GM18526 (cell line): ENCODE data around the gene MYO9A.

Experiments
- POLR2A ChIP-seq: IDR thresholded peaks from 3 replicates; pipeline ENCODE4 v1.6.1; 2011; ENCODE audit not compliant: insufficient read length; ENCODE audit errors: extremely low read depth

Gene MYO9A

GRCh38 chr15:72118017-72118978 lies at the start of gene MYO9A, which contains the start of gene SENP8:
Gene MYO9A (minus strand): TSS chr15:72118150. CDS start chr15:72046563, 71,587 bp downstream.
Gene SENP8 (plus strand): TSS chr15:72118403. CDS start chr15:72139624, 21,221 bp downstream.
- peak; percentile 87 for TF ChIP-seq POLR2A

- TF ChIP-seq POLR2A = no peak
These were observed 49.5 kb upstream of the MYO9A start for GRCh38 chr15:72167445-72167844.

- TF ChIP-seq POLR2A = no peak
These were observed 48.9 kb upstream of the MYO9A start for GRCh38 chr15:72166716-72167417.

GRCh38 chr15:72163719-72164118 lies 45.8 kb upstream of the MYO9A start:
- no peak for TF ChIP-seq POLR2A

- TF ChIP-seq POLR2A = no peak
These were observed 44.6 kb upstream of the MYO9A start for GRCh38 chr15:72162569-72162968.

GRCh38 chr15:72161361-72162132 lies 43.6 kb upstream of the MYO9A start:
- TF ChIP-seq POLR2A = no peak

- TF ChIP-seq POLR2A = no peak
These were observed 42.8 kb upstream of the MYO9A start for GRCh38 chr15:72160696-72161245.

- no peak for TF ChIP-seq POLR2A
These were observed 39.0 kb upstream of the MYO9A start for GRCh38 chr15:72156928-72157327.

- no peak for TF ChIP-seq POLR2A
These were observed 38.0 kb upstream of the MYO9A start for GRCh38 chr15:72155635-72156616.

- TF ChIP-seq POLR2A = no peak
These were observed 37.2 kb upstream of the MYO9A start for GRCh38 chr15:72155003-72155621.

GRCh38 chr15:72154316-72154715 lies 36.4 kb upstream of the MYO9A start:
- TF ChIP-seq POLR2A = no peak

- no peak for TF ChIP-seq POLR2A
These were observed 35.5 kb upstream of the MYO9A start for GRCh38 chr15:72153269-72154000.

- TF ChIP-seq POLR2A = no peak
These were observed 29.5 kb upstream of the MYO9A start for GRCh38 chr15:72147418-72147817.

- TF ChIP-seq POLR2A = no peak
These were observed 29.0 kb upstream of the MYO9A start for GRCh38 chr15:72146934-72147333.
